CD8-positive, alpha-beta memory T cell (primary cell): ENCODE measurements around the gene EFHC2. TPM values are rescaled to one million over a fixed set of nuclear protein-coding genes. Genes with fewer than 3 reads are reported as not detected.
A peak's percentile ranks its signal among the peaks of the same experiment; 100 is the strongest.

Experiments used
- CTCF ChIA-PET: fragments of 350-600 bp; sonication (Branson Sonifier 250); formaldehyde crosslinking; loops from one replicate; lab custom pipeline; 2021; ENCODE audit warnings: antibody characterized with exemption; lab: Charles Lee
- POLR2A ChIA-PET: fragments of 350-600 bp; sonication (Branson Sonifier 250); formaldehyde crosslinking; loops from one replicate; lab custom pipeline; 2021; ENCODE audit warnings: antibody characterized with exemption; lab: Charles Lee
- DNase-seq, 5 donors: peaks; one replicate each; pipeline versions ENCODE4 v3.0.0 to v3.0.0-alpha.2; 2020 to 2022; ENCODE audit warnings: mixed read lengths in 1 of 5
- H3K27ac ChIP-seq: one replicate; pipeline ENCODE4 v1.7.0; 2013; ENCODE audit warnings: low read depth, mild to moderate bottlenecking, low read length, moderate library complexity
- H3K27me3 ChIP-seq: 2 replicates; pipeline ENCODE4 v1.7.0; 2013; ENCODE audit warnings: low read length, mild to moderate bottlenecking; ENCODE audit not compliant: insufficient read depth, poor library complexity, severe bottlenecking
- H3K36me3 ChIP-seq: 2 replicates; pipeline ENCODE4 v1.7.0; 2013; ENCODE audit warnings: mild to moderate bottlenecking, low read length, moderate library complexity; ENCODE audit not compliant: insufficient read depth
- H3K4me1 ChIP-seq: 2 replicates; pipeline ENCODE4 v1.7.0; 2013; ENCODE audit warnings: mild to moderate bottlenecking, low read length, moderate library complexity; ENCODE audit not compliant: insufficient read depth
- H3K4me3 ChIP-seq: 2 replicates; pipeline ENCODE4 v1.7.0; 2013; ENCODE audit warnings: mild to moderate bottlenecking, low read length
- H3K9me3 ChIP-seq: 2 replicates; pipeline ENCODE4 v1.7.0; 2013; ENCODE audit warnings: mild to moderate bottlenecking, low read length
- H3K27ac Mint-ChIP-seq, 8 donors: one replicate each; pipeline ENCODE4 v1.8.0; 2020 to 2021; ENCODE audit warnings: mixed read lengths in 8 of 8, mild to moderate bottlenecking in 6 of 8, inconsistent platforms in 3 of 8, moderate library complexity in 3 of 8
- H3K27me3 Mint-ChIP-seq, 2 donors: one replicate each; pipeline ENCODE4 v1.8.0; 2020 to 2021; ENCODE audit warnings: mixed read lengths in 2 of 2, mild to moderate bottlenecking in 1 of 2, moderate library complexity in 1 of 2
- H3K36me3 Mint-ChIP-seq, 3 donors: one replicate each; pipeline ENCODE4 v1.8.0; 2020 to 2021; ENCODE audit warnings: mixed read lengths in 3 of 3, inconsistent platforms in 1 of 3, mild to moderate bottlenecking in 1 of 3
- H3K4me1 Mint-ChIP-seq, 3 donors: one replicate each; pipeline ENCODE4 v1.8.0; 2020 to 2021; ENCODE audit warnings: mixed read lengths in 3 of 3, inconsistent platforms in 1 of 3, mild to moderate bottlenecking in 1 of 3
- H3K4me3 Mint-ChIP-seq, 7 donors: one replicate each; pipeline ENCODE4 v1.8.0; 2020 to 2021; ENCODE audit warnings: mixed read lengths in 7 of 7, mild to moderate bottlenecking in 6 of 7, moderate library complexity in 4 of 7, inconsistent platforms in 2 of 7
- H3K9me3 Mint-ChIP-seq, 5 donors: one replicate each; pipeline ENCODE4 v1.8.0; 2020 to 2022; ENCODE audit warnings: mixed read lengths in 5 of 5, mild to moderate bottlenecking in 3 of 5, moderate library complexity in 2 of 5, inconsistent platforms in 1 of 5
- polyA plus RNA-seq: library from polyadenylated mRNA; unstranded; fragments of 300-500 nt; fragmentation: Illumina TruSeq; gene quantifications from one replicate; pipeline ENCODE4 v1.2.3, GENCODE V29; 2021
- total RNA-seq, 2 experiments: library from RNA; stranded (reverse); gene quantifications; one replicate each; pipeline ENCODE4 v1.2.3, GENCODE V29; 2021

EFHC2 gene
- total and polyA plus RNA-seq, 3 experiments from 2014 or later, result 0.18 to 3.5 (median 0.20) TPM

DNA sequence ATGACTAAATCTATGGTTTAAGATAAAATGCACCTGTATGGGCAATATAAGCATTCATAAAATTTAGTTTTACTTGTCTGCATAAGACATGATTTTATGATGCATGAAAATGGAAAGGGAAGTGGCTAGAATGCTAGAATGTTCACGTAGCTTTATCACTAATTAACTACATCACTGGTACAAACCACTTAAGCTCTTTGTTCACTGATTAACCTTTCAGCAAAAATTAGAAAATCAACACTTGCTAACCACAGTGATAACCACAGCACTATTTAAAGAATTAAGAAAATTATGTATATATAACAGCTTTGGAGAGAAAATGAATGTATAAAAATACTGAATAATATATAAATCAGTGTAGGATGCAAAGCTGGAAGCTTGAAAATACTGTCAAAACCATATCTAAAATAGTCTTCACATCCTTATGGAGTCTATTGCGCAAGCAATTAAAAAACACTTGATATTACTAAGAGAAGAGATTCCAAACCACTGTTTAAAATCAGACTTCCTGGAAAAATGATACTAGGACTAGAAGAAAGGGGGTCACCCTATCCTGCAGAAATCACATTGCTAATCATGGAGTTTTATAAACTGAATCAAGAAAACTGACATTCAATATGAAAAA, 51.9 kb downstream of the EFHC2 start:
- Mint-ChIP-seq H3K36me3 (no peaks in the 10 kb centered on the region), H3K4me1 (peaks cover 6 to 13% (median 11%) of the 10 kb centered on the region in 3 donors), H3K9me3 (no peaks in the 10 kb centered on the region), H3K27me3 (peaks cover 0 to 3% of the 10 kb centered on the region in 2 donors), H3K4me3 (no peak overlapping the region), H3K27ac (no peak overlapping the region)
- CTCF ChIA-PET, result no interaction called here
- no peaks in the 10 kb centered on the region for H3K27me3 ChIP-seq
- no peaks in the 10 kb centered on the region for H3K4me1 ChIP-seq
- no peak for DNase-seq
- H3K36me3 ChIP-seq, result no peaks in the 10 kb centered on the region
- no peaks in the 10 kb centered on the region for H3K9me3 ChIP-seq
- H3K4me3 ChIP-seq, result no peak overlapping the region
- no peak overlapping the region for H3K27ac ChIP-seq
- POLR2A ChIA-PET, result no interaction called here

DNA sequence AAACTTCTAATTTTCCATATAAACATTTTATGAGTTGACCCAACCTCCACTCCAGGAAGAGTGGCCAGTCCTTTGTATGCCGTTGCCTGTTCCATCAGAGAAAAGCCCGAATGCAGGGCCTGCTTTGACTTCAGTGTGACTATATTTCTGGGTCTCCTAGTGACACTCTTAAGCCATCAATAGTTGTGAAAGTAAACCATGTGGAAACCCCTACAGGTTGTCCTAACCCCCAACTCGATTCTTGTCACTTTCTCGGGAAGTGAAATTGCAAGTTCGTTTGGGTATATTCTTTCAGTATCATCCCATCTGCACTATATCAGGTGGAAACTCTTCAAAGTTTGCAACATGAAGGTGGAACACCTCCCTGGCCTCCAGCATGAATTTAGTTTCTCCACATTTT, 52.8 kb downstream of the EFHC2 start:
- Histone ChIP-seq H3K27ac (no peak overlapping the region), H3K36me3 (no peaks in the 10 kb centered on the region), H3K4me1 (no peaks in the 10 kb centered on the region), H3K4me3 (no peak overlapping the region), H3K27me3 (no peaks in the 10 kb centered on the region), H3K9me3 (no peaks in the 10 kb centered on the region)
- H3K9me3 Mint-ChIP-seq, result no peaks in the 10 kb centered on the region
- DNase-seq, result no peak
- H3K4me3 Mint-ChIP-seq, result no peak overlapping the region
- ChIA-PET POLR2A (no interaction called here), CTCF (no interaction called here)
- no peak overlapping the region for H3K27ac Mint-ChIP-seq
- no peaks in the 10 kb centered on the region for H3K36me3 Mint-ChIP-seq
- peaks cover 6 to 13% (median 11%) of the 10 kb centered on the region in 3 donors for H3K4me1 Mint-ChIP-seq
- peaks cover 0 to 5% of the 10 kb centered on the region in 2 donors for H3K27me3 Mint-ChIP-seq

DNA sequence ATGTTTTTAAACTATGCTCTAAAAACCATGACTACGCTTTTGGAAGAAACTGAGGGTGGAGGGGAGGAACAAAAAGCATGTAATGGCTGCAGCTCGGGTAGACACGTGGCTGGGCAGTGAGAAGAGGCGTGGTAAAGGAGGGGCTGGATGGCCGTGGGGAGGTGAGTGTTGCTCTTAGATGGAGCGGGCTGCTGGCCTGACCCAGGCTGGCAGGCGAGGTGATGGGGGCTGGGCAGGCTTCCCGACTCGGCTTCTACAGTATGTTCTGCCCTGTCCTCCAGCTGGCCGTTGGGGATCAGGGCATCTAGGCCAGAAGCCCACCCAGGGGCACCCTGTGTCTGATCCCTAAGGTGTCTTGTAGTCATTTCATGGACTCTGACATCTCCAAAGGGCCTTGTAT, 60.7 kb downstream of the EFHC2 start:
- H3K4me1 Mint-ChIP-seq, result peaks cover 0 to 2% (median 0%) of the 10 kb centered on the region in 3 donors
- Histone ChIP-seq H3K9me3 (no peaks in the 10 kb centered on the region), H3K36me3 (no peaks in the 10 kb centered on the region), H3K27ac (no peak overlapping the region), H3K27me3 (no peaks in the 10 kb centered on the region), H3K4me1 (no peaks in the 10 kb centered on the region), H3K4me3 (no peak overlapping the region)
- no peak overlapping the region for H3K27ac Mint-ChIP-seq
- DNase-seq, result no peak
- ChIA-PET POLR2A (no interaction called here), CTCF (no interaction called here)
- H3K4me3 Mint-ChIP-seq, result no peak overlapping the region
- no peaks in the 10 kb centered on the region for H3K9me3 Mint-ChIP-seq
- H3K36me3 Mint-ChIP-seq, result peaks cover 0 to 5% (median 0%) of the 10 kb centered on the region in 3 donors
- peaks cover 0 to 7% of the 10 kb centered on the region in 2 donors for H3K27me3 Mint-ChIP-seq

DNA sequence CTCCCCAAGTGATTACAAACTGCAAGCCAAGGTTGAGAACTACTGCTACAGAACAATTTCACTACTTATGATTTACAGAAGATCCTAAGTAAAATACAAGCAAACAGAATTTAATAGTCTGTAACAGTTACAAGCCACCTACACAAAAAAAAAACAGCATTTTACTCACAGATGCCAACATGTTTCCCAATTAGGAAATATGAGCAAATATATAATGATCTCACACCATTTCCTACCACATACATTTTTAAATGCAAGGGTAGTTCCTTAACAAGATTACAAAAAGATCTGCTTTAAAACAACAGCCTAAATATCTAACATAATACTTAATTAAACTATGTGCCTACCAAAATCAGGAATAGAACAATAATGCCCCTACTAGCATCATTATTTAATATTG, 63.4 kb downstream of the EFHC2 start:
- no peaks in the 10 kb centered on the region for H3K36me3 ChIP-seq
- no peaks in the 10 kb centered on the region for H3K27me3 ChIP-seq
- no peaks in the 10 kb centered on the region for H3K9me3 ChIP-seq
- Mint-ChIP-seq H3K27me3 (peaks cover 0 to 4% of the 10 kb centered on the region in 2 donors), H3K4me1 (peaks cover 3% of the 10 kb centered on the region in 3 donors), H3K4me3 (no peak overlapping the region), H3K9me3 (no peaks in the 10 kb centered on the region), H3K27ac (peak overlapping the region in 1 of 8 donors; percentile 24), H3K36me3 (peaks cover 0 to 5% (median 1%) of the 10 kb centered on the region in 3 donors)
- no peak overlapping the region for H3K27ac ChIP-seq
- no peaks in the 10 kb centered on the region for H3K4me1 ChIP-seq
- POLR2A ChIA-PET, result interaction anchor here (0.6 kb wide), 1 partner anchor 286 kb away, joined by 4 read pairs; no protein-coding TSS in a partner anchor
- CTCF ChIA-PET, result no interaction called here
- no peak for DNase-seq
- no peak overlapping the region for H3K4me3 ChIP-seq

DNA sequence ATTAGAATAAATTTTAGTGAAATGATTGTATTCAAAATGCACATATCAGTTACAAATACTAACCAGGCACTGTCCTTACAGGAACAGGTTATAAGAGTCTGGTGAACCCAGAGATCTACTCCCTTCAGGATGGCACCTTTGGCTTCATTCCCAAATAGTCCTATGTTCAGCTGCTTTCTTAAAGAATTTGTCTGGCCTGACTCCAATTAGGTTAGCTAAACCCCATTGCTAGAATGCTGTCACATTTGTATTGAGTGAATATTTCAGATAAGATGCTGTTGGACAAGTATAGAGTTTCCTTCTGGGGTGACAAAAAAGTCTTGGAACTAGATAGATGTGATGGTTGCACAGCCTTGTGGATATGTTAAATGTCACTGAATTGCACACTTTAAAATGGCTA, 69.4 kb downstream of the EFHC2 start:
- CTCF ChIA-PET, result no interaction called here
- Mint-ChIP-seq H3K27me3 (peaks cover 0 to 1% of the 10 kb centered on the region in 2 donors), H3K4me3 (no peak overlapping the region), H3K27ac (peak overlapping the region in 1 of 8 donors; percentile 71), H3K9me3 (peaks cover 0 to 2% (median 0%) of the 10 kb centered on the region in 5 donors), H3K36me3 (peaks cover 0 to 11% (median 2%) of the 10 kb centered on the region in 3 donors), H3K4me1 (peaks cover 5 to 18% (median 11%) of the 10 kb centered on the region in 3 donors)
- Histone ChIP-seq H3K27me3 (no peaks in the 10 kb centered on the region), H3K9me3 (no peaks in the 10 kb centered on the region), H3K4me1 (no peaks in the 10 kb centered on the region), H3K27ac (no peak overlapping the region), H3K36me3 (no peaks in the 10 kb centered on the region), H3K4me3 (no peak overlapping the region)
- DNase-seq, result no peak
- POLR2A ChIA-PET, result no interaction called here

DNA sequence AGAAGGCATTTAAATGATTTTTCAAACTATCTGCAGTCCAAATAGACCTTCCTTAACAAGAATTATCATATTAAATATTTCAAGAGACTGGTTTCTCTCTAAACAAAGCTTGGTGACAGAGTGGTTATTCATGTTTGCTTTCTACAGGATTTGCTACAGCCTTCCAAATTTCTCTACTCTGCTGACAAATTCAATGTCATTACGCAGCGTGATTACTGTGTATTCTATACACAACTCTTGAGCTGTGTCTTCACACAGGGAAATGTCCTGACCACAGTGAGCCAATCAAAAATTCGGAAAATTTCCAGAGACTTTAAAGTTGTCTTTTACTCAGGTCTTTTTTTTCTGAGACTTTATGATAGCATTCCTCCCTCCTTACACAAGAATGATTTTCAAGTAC, 75.6 kb downstream of the EFHC2 start:
- H3K4me1 ChIP-seq, result peaks cover 22% of the 10 kb centered on the region
- no peak overlapping the region for H3K27ac Mint-ChIP-seq
- POLR2A ChIA-PET, result no interaction called here
- H3K4me3 Mint-ChIP-seq, result no peak overlapping the region
- H3K36me3 ChIP-seq, result no peaks in the 10 kb centered on the region
- H3K27me3 Mint-ChIP-seq, result no peaks in the 10 kb centered on the region
- no peak for DNase-seq
- no peak overlapping the region for H3K27ac ChIP-seq
- H3K27me3 ChIP-seq, result no peaks in the 10 kb centered on the region
- CTCF ChIA-PET, result interaction anchor here (1.7 kb wide), 1 partner anchor 14 kb away, joined by 4 read pairs; no protein-coding TSS in a partner anchor
- peaks cover 0 to 11% (median 0%) of the 10 kb centered on the region in 3 donors for H3K36me3 Mint-ChIP-seq
- H3K9me3 Mint-ChIP-seq, result peaks cover 0 to 2% (median 0%) of the 10 kb centered on the region in 5 donors
- H3K9me3 ChIP-seq, result no peaks in the 10 kb centered on the region
- H3K4me1 Mint-ChIP-seq, result peaks cover 25 to 50% (median 30%) of the 10 kb centered on the region in 3 donors
- H3K4me3 ChIP-seq, result no peak overlapping the region

DNA sequence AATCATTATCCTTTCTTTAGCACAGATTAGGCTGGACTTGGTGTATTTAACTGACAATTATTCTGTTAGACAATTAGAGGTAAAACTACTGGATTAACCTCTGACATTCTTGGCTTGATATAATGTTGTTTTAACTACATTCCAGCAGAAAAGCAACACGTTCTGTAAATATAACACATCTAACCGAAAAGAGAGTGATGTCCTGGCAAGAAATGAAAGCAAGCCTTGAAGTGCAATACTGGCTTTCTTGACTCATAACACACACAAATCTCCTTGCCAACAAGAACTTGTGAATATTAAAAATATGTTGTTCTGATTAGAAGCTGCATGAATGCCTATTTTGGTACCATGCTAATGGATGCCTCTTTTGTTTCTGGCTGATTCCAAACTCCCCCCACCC, 76.4 kb downstream of the EFHC2 start:
- H3K4me3 Mint-ChIP-seq, result no peak overlapping the region
- Histone ChIP-seq H3K9me3 (no peaks in the 10 kb centered on the region), H3K4me3 (no peak overlapping the region), H3K4me1 (peaks cover 25% of the 10 kb centered on the region), H3K27ac (no peak overlapping the region), H3K27me3 (no peaks in the 10 kb centered on the region), H3K36me3 (no peaks in the 10 kb centered on the region)
- peaks cover 24 to 52% (median 30%) of the 10 kb centered on the region in 3 donors for H3K4me1 Mint-ChIP-seq
- ChIA-PET CTCF (interaction anchor here (1.7 kb wide), 1 partner anchor 13 kb away, joined by 4 read pairs; no protein-coding TSS in a partner anchor), POLR2A (no interaction called here)
- no peaks in the 10 kb centered on the region for H3K27me3 Mint-ChIP-seq
- peaks cover 0 to 11% (median 0%) of the 10 kb centered on the region in 3 donors for H3K36me3 Mint-ChIP-seq
- no peak overlapping the region for H3K27ac Mint-ChIP-seq
- H3K9me3 Mint-ChIP-seq, result peaks cover 0 to 2% (median 0%) of the 10 kb centered on the region in 5 donors
- DNase-seq, result no peak

DNA sequence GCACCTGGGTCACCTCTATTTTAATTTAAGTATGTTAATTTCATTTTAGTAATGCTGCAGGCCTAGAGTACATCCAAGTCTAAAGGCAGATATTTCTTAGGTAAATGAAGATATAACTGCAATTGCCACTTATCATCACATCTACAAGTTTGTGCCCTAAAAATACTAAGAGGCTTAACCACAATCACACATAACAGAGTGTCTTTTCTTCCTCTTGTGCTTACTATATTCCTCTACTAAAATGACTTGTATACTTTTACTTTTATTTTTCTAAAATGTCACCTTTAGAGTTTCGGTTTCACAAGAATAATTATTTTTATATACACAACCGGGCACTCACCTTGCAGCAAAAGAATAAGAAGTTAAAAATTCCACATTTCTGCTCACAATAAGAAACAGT, 77.9 kb downstream of the EFHC2 start:
- Histone ChIP-seq H3K27ac (no peak overlapping the region), H3K4me3 (no peak overlapping the region), H3K9me3 (no peaks in the 10 kb centered on the region), H3K36me3 (no peaks in the 10 kb centered on the region), H3K4me1 (peaks cover 34% of the 10 kb centered on the region), H3K27me3 (no peaks in the 10 kb centered on the region)
- H3K9me3 Mint-ChIP-seq, result peaks cover 0 to 2% (median 0%) of the 10 kb centered on the region in 5 donors
- peaks cover 0 to 11% (median 0%) of the 10 kb centered on the region in 3 donors for H3K36me3 Mint-ChIP-seq
- H3K4me1 Mint-ChIP-seq, result peaks cover 28 to 53% (median 40%) of the 10 kb centered on the region in 3 donors
- ChIA-PET POLR2A (interaction anchor here (1.2 kb wide), 1 partner anchor 12 kb away, joined by 3 read pairs; no protein-coding TSS in a partner anchor), CTCF (no interaction called here)
- DNase-seq, result peak in 1 of 5 donors; percentile 26
- no peaks in the 10 kb centered on the region for H3K27me3 Mint-ChIP-seq
- peak overlapping the region; percentile 12 to 63 (median 37) for H3K4me3 Mint-ChIP-seq
- H3K27ac Mint-ChIP-seq, result peak overlapping the region in 7 of 8 donors; percentile 6 to 86 (median 67)
